GM12878 (cell line): Measurements from ENCODE around the gene C19orf81. TPM values are rescaled to one million over a fixed set of nuclear protein-coding genes. Genes with fewer than 3 reads are reported as not detected.

Source experiments
- ATAC-seq: fragments of 200-7000 bp; cut with Tn5 transposase; 3 replicates; pipeline ENCODE4 v1.9.1; 2020; ENCODE audit warnings: mild to moderate bottlenecking, moderate library complexity
- BruUV-seq: library from RNA; stranded (reverse); fragments of 400-500 nt; replicated peaks from 2 replicates; lab custom pipeline; 2021; lab: Mats Ljungman, UMichigan
- CTCF ChIA-PET: fragments of 300-600 bp; sonication (Branson Sonifier 250); formaldehyde crosslinking; extraction: SDS; loops from one replicate; lab custom pipeline; 2021; ENCODE audit warnings: inconsistent platforms; lab: Yijun Ruan, JAX
- POLR2A ChIA-PET: fragments of 350-600 bp; formaldehyde crosslinking; extraction: SDS; loops from one replicate; lab custom pipeline; 2021; ENCODE audit warnings: inconsistent platforms; lab: Charles Lee
- RAD21 ChIA-PET: fragments of 300-600 bp; sonication (Branson Sonifier 250); formaldehyde crosslinking; loops from one replicate; lab custom pipeline; 2023; ENCODE audit warnings: antibody characterized with exemption; ENCODE audit not compliant: unreplicated experiment; lab: Charles Lee
- SMC1A ChIA-PET: fragments of 300-600 bp; sonication (Branson Sonifier 250); formaldehyde crosslinking; loops from one replicate; lab custom pipeline; 2023; ENCODE audit not compliant: unreplicated experiment, uncharacterized antibody; lab: Charles Lee
- DNase-seq: peaks from one replicate; pipeline ENCODE4 v3.0.0-alpha.2; 2011; ENCODE audit warnings: low read depth, low spot score
- FAIRE-seq: peaks from 3 replicates; lab custom pipeline; 2011; peaks lifted over from hg19 to GRCh38; lab: Jason Lieb, UNC
- H2AFZ ChIP-seq: 2 replicates; pipeline ENCODE4 v1.6.0; 2011; ENCODE audit warnings: low read depth, low read length, control low read depth; ENCODE audit not compliant: control insufficient read depth
- H3K27ac ChIP-seq: 2 replicates; pipeline ENCODE4 v1.5.1; 2011; ENCODE audit warnings: control low read depth; ENCODE audit not compliant: control insufficient read depth, insufficient read depth
- H3K27me3 ChIP-seq, 2 experiments: replicated peaks in 1 of 2; 2 replicates each; pipeline versions ENCODE4 v1.6.0 to v1.6.1; 2011; ENCODE audit warnings: low read length in 1 of 2; ENCODE audit not compliant: control insufficient read depth in 2 of 2, insufficient read depth in 2 of 2
- H3K36me3 ChIP-seq, 2 experiments: 2 replicates each; pipeline ENCODE4 v1.5.1; 2011; ENCODE audit warnings: low read length in 1 of 2; ENCODE audit not compliant: control insufficient read depth in 2 of 2, insufficient read depth in 2 of 2
- H3K4me1 ChIP-seq: 2 replicates; pipeline ENCODE4 v1.6.1; 2011; ENCODE audit warnings: mild to moderate bottlenecking, low read length, moderate library complexity, mixed read lengths; ENCODE audit not compliant: control insufficient read depth, insufficient read depth
- H3K4me2 ChIP-seq: 2 replicates; pipeline ENCODE4 v1.6.0; 2011; ENCODE audit warnings: control low read depth; ENCODE audit not compliant: control insufficient read depth, insufficient read depth
- H3K4me3 ChIP-seq: fragments of 200-600 bp; sonication (generic); 2 replicates; pipeline ENCODE4 v1.5.1; 2016
- H3K79me2 ChIP-seq: 2 replicates; pipeline ENCODE4 v1.6.0; 2011; ENCODE audit warnings: low read length; ENCODE audit not compliant: control insufficient read depth, insufficient read depth
- H3K9ac ChIP-seq: 2 replicates; pipeline ENCODE4 v1.8.0; 2011; ENCODE audit warnings: low read length, control low read depth, mixed read lengths; ENCODE audit not compliant: control insufficient read depth, insufficient read depth
- H3K9me3 ChIP-seq: replicated peaks from 3 replicates; pipeline ENCODE4 v1.5.1; 2011; ENCODE audit warnings: mild to moderate bottlenecking, low read length; ENCODE audit not compliant: control insufficient read depth, insufficient read depth
- H4K20me1 ChIP-seq: 2 replicates; pipeline ENCODE4 v1.6.0; 2011; ENCODE audit not compliant: control insufficient read depth, insufficient read depth
- BCL11A ChIP-seq: IDR thresholded peaks from 2 replicates; pipeline ENCODE4 v1.6.1; 2011; ENCODE audit warnings: low read depth, low read length
- GABPA ChIP-seq: IDR thresholded peaks from 2 replicates; pipeline ENCODE4 v1.6.1; 2014; ENCODE audit warnings: antibody characterized with exemption, low read depth, mild to moderate bottlenecking, inconsistent platforms
- MEF2A ChIP-seq: IDR thresholded peaks from 2 replicates; pipeline ENCODE4 v1.6.1; 2011; ENCODE audit warnings: low read depth, mild to moderate bottlenecking, low read length, moderate library complexity; ENCODE audit not compliant: insufficient read depth
- STAT1 ChIP-seq: fragments of 450-650 bp; conservative IDR thresholded peaks from 2 replicates; pipeline ENCODE4 v1.6.1; 2014; ENCODE audit warnings: antibody characterized with exemption, mild to moderate bottlenecking
- TAF1 ChIP-seq: IDR thresholded peaks from 2 replicates; pipeline ENCODE4 v1.6.1; 2011; ENCODE audit warnings: mild to moderate bottlenecking, low read depth, low read length, borderline replicate concordance
- ZBTB11 ChIP-seq: fragments of 450-650 bp; formaldehyde crosslinking; IDR thresholded peaks from 2 replicates; pipeline ENCODE4 v1.5.0; 2022; ENCODE audit warnings: mild to moderate bottlenecking, missing genetic modification characterization
- WGBS: methylation state at CpG from one replicate; pipeline ENCODE4 v1.1.6; 2016; ENCODE audit warnings: low lambda C conversion rate; ENCODE audit not compliant: insufficient replicate concordance, insufficient coverage; ENCODE audit errors: missing lambda C conversion rate; 5-methylcytosine and 5-hydroxymethylcytosine counted together
- in situ Hi-C: fragments of 300-500 bp; cut with MboI; formaldehyde crosslinking; loops from 9 replicates; pipeline ENCODE4 v1.14.3; 2018; ENCODE audit warnings: mixed read lengths
- intact Hi-C: fragments of 100-400 bp; cut with micrococcal nuclease; formaldehyde crosslinking; loops from one replicate; pipeline ENCODE4 v1.14.2; 2022; ENCODE audit not compliant: unreplicated experiment
- polyA plus RNA-seq, 11 experiments: library from polyadenylated mRNA; depleted of rRNA in 4 of 11; unstranded in 6 of 11; stranded (reverse) in 5 of 11; fragments of >200 nt; fragmentation: Nextera tagmentation in 4 of 11; fragmentation: Illumina TruSeq in 1 of 11; extraction: Ambion mirVana in 4 of 11; extraction: Trizol in 1 of 11; gene quantifications; 1 replicate in 1 of 11; 2 replicates in 10 of 11; pipeline versions ENCODE4 v1.2.1 to v1.2.3, GENCODE V29; 2011 to 2016; ENCODE audit warnings: inconsistent platforms in 2 of 11, missing spikeins in 2 of 11, low read depth in 1 of 11
- total RNA-seq, 4 experiments: library from RNA; depleted of rRNA in 3 of 4; stranded (reverse); fragments of >200 nt in 3 of 4; fragmentation: Illumina TruSeq in 1 of 4; extraction: Trizol in 1 of 4; gene quantifications; 2 replicates each; pipeline versions ENCODE4 v1.2.1 to v1.2.3, GENCODE V29; 2013 to 2021

The C19orf81 gene
- total and polyA plus RNA-seq, 10 of the 15 experiments (the other 5 are each of a cell fraction or from before 2014, with no cell fraction given) = 0.69 TPM; not detected in 9

- Histone ChIP-seq H3K27ac (no peak overlapping the region), H3K9ac (no peak overlapping the region), H3K4me1 (no peaks in the 10 kb centered on the region), H3K27me3 (no peaks in the 10 kb centered on the region), H3K9me3 (no peaks in the 10 kb centered on the region; the same call in 2 of the 3 replicates), H3K4me3 (no peak overlapping the region)
- 63% methylated on average over 2 of the region's 2 CpGs for WGBS
- FAIRE-seq = no peak
- POLR2A ChIA-PET = no interaction called here
- SMC1A ChIA-PET = interaction anchor here (0.6 kb wide), 1 partner anchor 239 kb away, joined by 3 read pairs; no protein-coding TSS in a partner anchor
- RAD21 ChIA-PET = no interaction called here
- TF ChIP-seq ZBTB11 (CRISPR knock-in tag) = no peak
- TF ChIP-seq, all 136 proteins: peak for 0
- in situ Hi-C loops = no loop called here
- H3K79me2 ChIP-seq = no peaks in the 10 kb centered on the region
- no TSS peak for BruUV-seq
- ATAC-seq = no peak
- H3K36me3 ChIP-seq = no peaks in the 10 kb centered on the region
- no peak overlapping the region for H2AFZ ChIP-seq
- CTCF ChIA-PET = interaction anchor here (0.5 to 0.6 kb wide), 2 partner anchors 20 to 416 kb away, joined by 3 to 4 read pairs; no protein-coding TSS in a partner anchor
- no peak for DNase-seq
- no peak overlapping the region for H3K4me2 ChIP-seq
- no peaks in the 10 kb centered on the region for H4K20me1 ChIP-seq
- intact Hi-C loops = no loop called here
These were observed 1.9 kb downstream of the C19orf81 start for GRCh38 chr19:50651174-50651573.

- FAIRE-seq = no peak
- Histone ChIP-seq H3K4me3 (no peak overlapping the region), H3K27me3 (no peaks in the 10 kb centered on the region), H3K36me3 (no peaks in the 10 kb centered on the region), H3K9ac (no peak overlapping the region), H3K4me2 (no peak overlapping the region)
- BruUV-seq = no TSS peak
- RAD21 ChIA-PET = no interaction called here
- 68% methylated on average over 6 of the region's 6 CpGs for WGBS
- no peak for ATAC-seq
- intact Hi-C loops = no loop called here
- TF ChIP-seq GABPA (no peak), BCL11A (no peak), TAF1 (no peak), STAT1 (no peak), MEF2A (no peak)
- TF ChIP-seq, all 136 proteins: peak for 0
- H3K79me2 ChIP-seq = no peaks in the 10 kb centered on the region
- H3K27ac ChIP-seq = no peak overlapping the region
- ChIA-PET SMC1A (no interaction called here), CTCF (no interaction called here), POLR2A (no interaction called here)
- no peak overlapping the region for H2AFZ ChIP-seq
- no peaks in the 10 kb centered on the region; the same call in 2 of the 3 replicates for H3K9me3 ChIP-seq
- no peak for DNase-seq
- in situ Hi-C loops = no loop called here
- no peaks in the 10 kb centered on the region for H3K4me1 ChIP-seq
- H4K20me1 ChIP-seq = no peaks in the 10 kb centered on the region
These were observed 3.5 kb downstream of the C19orf81 start for GRCh38 chr19:50652722-50653121.
